Measurements from ENCODE around the gene EIF4EBP3.
"Not testable (repeated sequence)": the region's sequence is repeated elsewhere in the genome, so short reads cannot be mapped to it uniquely, and the experiment has no call there.

Gene EIF4EBP3

GRCh38 chr5:140568443-140569063, 21.1 kb downstream of the EIF4EBP3 start:
- peaks cover 28% of the 10 kb centered on the region for H3K36me3 ChIP-seq (ENCODE audit: insufficient read depth, low read depth, low read length)
- no peaks in the 10 kb centered on the region for H3K9me3 ChIP-seq (ENCODE audit: insufficient read depth, low read depth, low read length)
- H3K4me3 ChIP-seq (ENCODE audit: low read length), result no peak overlapping the region
- H3K9ac ChIP-seq (ENCODE audit: low read depth, low read length), result no peak overlapping the region
- H3K4me1 ChIP-seq (ENCODE audit: insufficient read depth, low read length), result peaks cover 3% of the 10 kb centered on the region; the same call in 1 of the 2 replicates
- H3K27me3 ChIP-seq (ENCODE audit: insufficient read depth, low read length), result no peaks in the 10 kb centered on the region
- no peak overlapping the region for H3K27ac ChIP-seq (ENCODE audit: low read length)

GRCh38 chr5:140569197-140569596, 21.7 kb downstream of the EIF4EBP3 start:
- H3K27me3 ChIP-seq (ENCODE audit: insufficient read depth, low read length), result no peaks in the 10 kb centered on the region
- no peak overlapping the region for H3K4me3 ChIP-seq (ENCODE audit: low read length)
- H3K4me1 ChIP-seq (ENCODE audit: insufficient read depth, low read length), result peaks cover 3% of the 10 kb centered on the region; the same call in 1 of the 2 replicates
- H3K9me3 ChIP-seq (ENCODE audit: insufficient read depth, low read depth, low read length), result no peaks in the 10 kb centered on the region
- H3K9ac ChIP-seq (ENCODE audit: low read depth, low read length), result no peak overlapping the region
- peaks cover 28% of the 10 kb centered on the region for H3K36me3 ChIP-seq (ENCODE audit: insufficient read depth, low read depth, low read length)
- no peak overlapping the region for H3K27ac ChIP-seq (ENCODE audit: low read length)

GRCh38 chr5:140570058-140570457, 22.6 kb downstream of the EIF4EBP3 start:
- H3K36me3 ChIP-seq (ENCODE audit: insufficient read depth, low read depth, low read length), result peaks cover 28% of the 10 kb centered on the region
- no peak overlapping the region for H3K27ac ChIP-seq (ENCODE audit: low read length)
- no peaks in the 10 kb centered on the region for H3K9me3 ChIP-seq (ENCODE audit: insufficient read depth, low read depth, low read length)
- no peaks in the 10 kb centered on the region for H3K27me3 ChIP-seq (ENCODE audit: insufficient read depth, low read length)
- H3K9ac ChIP-seq (ENCODE audit: low read depth, low read length), result no peak overlapping the region
- peaks cover 3% of the 10 kb centered on the region; the same call in 1 of the 2 replicates for H3K4me1 ChIP-seq (ENCODE audit: insufficient read depth, low read length)
- no peak overlapping the region for H3K4me3 ChIP-seq (ENCODE audit: low read length)

GRCh38 chr5:140570488-140570887, 23.0 kb downstream of the EIF4EBP3 start:
- H3K4me1 ChIP-seq (ENCODE audit: insufficient read depth, low read length), result peaks cover 2% of the 10 kb centered on the region; the same call in 1 of the 2 replicates
- peaks cover 28% of the 10 kb centered on the region for H3K36me3 ChIP-seq (ENCODE audit: insufficient read depth, low read depth, low read length)
- no peak overlapping the region for H3K9ac ChIP-seq (ENCODE audit: low read depth, low read length)
- H3K4me3 ChIP-seq (ENCODE audit: low read length), result no peak overlapping the region
- no peaks in the 10 kb centered on the region for H3K9me3 ChIP-seq (ENCODE audit: insufficient read depth, low read depth, low read length)
- no peak overlapping the region for H3K27ac ChIP-seq (ENCODE audit: low read length)
- H3K27me3 ChIP-seq (ENCODE audit: insufficient read depth, low read length), result no peaks in the 10 kb centered on the region

GRCh38 chr5:140571105-140571504, 23.6 kb downstream of the EIF4EBP3 start:
- Histone ChIP-seq H3K27me3 (ENCODE audit: insufficient read depth, low read length) (no peaks in the 10 kb centered on the region), H3K9me3 (ENCODE audit: insufficient read depth, low read depth, low read length) (no peaks in the 10 kb centered on the region), H3K36me3 (ENCODE audit: insufficient read depth, low read depth, low read length) (peaks cover 26% of the 10 kb centered on the region), H3K4me1 (ENCODE audit: insufficient read depth, low read length) (no peaks in the 10 kb centered on the region), H3K9ac (ENCODE audit: low read depth, low read length) (no peak overlapping the region), H3K27ac (ENCODE audit: low read length) (no peak overlapping the region), H3K4me3 (ENCODE audit: low read length) (no peak overlapping the region)

- H3K9me3 ChIP-seq (ENCODE audit: insufficient read depth, low read depth, low read length), result no peaks in the 10 kb centered on the region
- no peaks in the 10 kb centered on the region for H3K36me3 ChIP-seq (ENCODE audit: insufficient read depth, low read depth, low read length)
- H3K9ac ChIP-seq (ENCODE audit: low read depth, low read length), result no peak overlapping the region
- H3K27ac ChIP-seq (ENCODE audit: low read length), result no peak overlapping the region
- no peaks in the 10 kb centered on the region for H3K4me1 ChIP-seq (ENCODE audit: insufficient read depth, low read length)
- H3K27me3 ChIP-seq (ENCODE audit: insufficient read depth, low read length), result no peaks in the 10 kb centered on the region
- no peak overlapping the region for H3K4me3 ChIP-seq (ENCODE audit: low read length)
Measured at GRCh38 chr5:140573683-140574082, 26.2 kb downstream of the EIF4EBP3 start.

- Histone ChIP-seq H3K4me1 (ENCODE audit: insufficient read depth, low read length) (no peaks in the 10 kb centered on the region), H3K9ac (ENCODE audit: low read depth, low read length) (no peak overlapping the region), H3K4me3 (ENCODE audit: low read length) (no peak overlapping the region), H3K27ac (ENCODE audit: low read length) (no peak overlapping the region), H3K36me3 (ENCODE audit: insufficient read depth, low read depth, low read length) (no peaks in the 10 kb centered on the region), H3K9me3 (ENCODE audit: insufficient read depth, low read depth, low read length) (no peaks in the 10 kb centered on the region), H3K27me3 (ENCODE audit: insufficient read depth, low read length) (no peaks in the 10 kb centered on the region)
Measured at GRCh38 chr5:140574165-140574564, 26.7 kb downstream of the EIF4EBP3 start.

- H3K36me3 ChIP-seq (ENCODE audit: insufficient read depth, low read depth, low read length), result no peaks in the 10 kb centered on the region
- H3K27me3 ChIP-seq (ENCODE audit: insufficient read depth, low read length), result no peaks in the 10 kb centered on the region
- H3K27ac ChIP-seq (ENCODE audit: low read length), result no peak overlapping the region
- no peaks in the 10 kb centered on the region for H3K9me3 ChIP-seq (ENCODE audit: insufficient read depth, low read depth, low read length)
- H3K9ac ChIP-seq (ENCODE audit: low read depth, low read length), result no peak overlapping the region
- no peak overlapping the region for H3K4me3 ChIP-seq (ENCODE audit: low read length)
- no peaks in the 10 kb centered on the region for H3K4me1 ChIP-seq (ENCODE audit: insufficient read depth, low read length)
Measured at GRCh38 chr5:140575309-140575708, 27.8 kb downstream of the EIF4EBP3 start.

GRCh38 chr5:140576776-140577201, 29.3 kb downstream of the EIF4EBP3 start:
- H3K9ac ChIP-seq (ENCODE audit: low read depth, low read length), result no peak overlapping the region
- H3K9me3 ChIP-seq (ENCODE audit: insufficient read depth, low read depth, low read length), result no peaks in the 10 kb centered on the region
- no peak overlapping the region for H3K4me3 ChIP-seq (ENCODE audit: low read length)
- H3K27ac ChIP-seq (ENCODE audit: low read length), result no peak overlapping the region
- no peaks in the 10 kb centered on the region for H3K4me1 ChIP-seq (ENCODE audit: insufficient read depth, low read length)
- H3K36me3 ChIP-seq (ENCODE audit: insufficient read depth, low read depth, low read length), result no peaks in the 10 kb centered on the region
- no peaks in the 10 kb centered on the region for H3K27me3 ChIP-seq (ENCODE audit: insufficient read depth, low read length)

GRCh38 chr5:140579188-140579747, 31.8 kb downstream of the EIF4EBP3 start:
- not testable (repeated sequence) for H3K9me3 ChIP-seq (ENCODE audit: insufficient read depth, low read depth, low read length); H3K27me3 ChIP-seq (ENCODE audit: insufficient read depth, low read length); H3K27ac ChIP-seq (ENCODE audit: low read length); H3K4me3 ChIP-seq (ENCODE audit: low read length); H3K9ac ChIP-seq (ENCODE audit: low read depth, low read length); H3K4me1 ChIP-seq (ENCODE audit: insufficient read depth, low read length); H3K36me3 ChIP-seq (ENCODE audit: insufficient read depth, low read depth, low read length)

- Histone ChIP-seq H3K27me3 (ENCODE audit: insufficient read depth, low read length) (no peaks in the 10 kb centered on the region), H3K4me3 (ENCODE audit: low read length) (no peak overlapping the region), H3K9ac (ENCODE audit: low read depth, low read length) (no peak overlapping the region), H3K27ac (ENCODE audit: low read length) (no peak overlapping the region), H3K36me3 (ENCODE audit: insufficient read depth, low read depth, low read length) (no peaks in the 10 kb centered on the region), H3K4me1 (ENCODE audit: insufficient read depth, low read length) (no peaks in the 10 kb centered on the region), H3K9me3 (ENCODE audit: insufficient read depth, low read depth, low read length) (no peaks in the 10 kb centered on the region)
Measured at GRCh38 chr5:140587495-140587894, 40.0 kb downstream of the EIF4EBP3 start.

GRCh38 chr5:140588311-140589070, 41.0 kb downstream of the EIF4EBP3 start:
- no peaks in the 10 kb centered on the region for H3K4me1 ChIP-seq (ENCODE audit: insufficient read depth, low read length)
- no peaks in the 10 kb centered on the region for H3K9me3 ChIP-seq (ENCODE audit: insufficient read depth, low read depth, low read length)
- no peaks in the 10 kb centered on the region for H3K36me3 ChIP-seq (ENCODE audit: insufficient read depth, low read depth, low read length)
- no peak overlapping the region for H3K4me3 ChIP-seq (ENCODE audit: low read length)
- H3K27ac ChIP-seq (ENCODE audit: low read length), result no peak overlapping the region
- H3K9ac ChIP-seq (ENCODE audit: low read depth, low read length), result no peak overlapping the region
- no peaks in the 10 kb centered on the region for H3K27me3 ChIP-seq (ENCODE audit: insufficient read depth, low read length)
